HG03108 (cell line): ENCODE measurements around the gene MAFB.

Source experiments
- ATAC-seq: cut with Tn5 transposase; IDR thresholded peaks from one replicate; pipeline ENCODE4 v1.9.1; 2021; ENCODE audit warnings: moderate library complexity; ENCODE audit not compliant: unreplicated experiment

MAFB gene

GRCh38 chr20:40703975-40704530 lies 15.0 kb upstream of the MAFB start:
- no peak for ATAC-seq

GRCh38 chr20:40702504-40702903 lies 13.5 kb upstream of the MAFB start:
- ATAC-seq: no peak

GRCh38 chr20:40698744-40699143 lies 9.7 kb upstream of the MAFB start:
- ATAC-seq: no peak

GRCh38 chr20:40698281-40698680 lies 9.2 kb upstream of the MAFB start:
- ATAC-seq: no peak

GRCh38 chr20:40697541-40697940 lies 8.5 kb upstream of the MAFB start:
- ATAC-seq: no peak

GRCh38 chr20:40695214-40695613 lies 6.2 kb upstream of the MAFB start:
- no peak for ATAC-seq

GRCh38 chr20:40694246-40694645 lies 5.2 kb upstream of the MAFB start:
- ATAC-seq: no peak

- ATAC-seq: no peak
These were observed 3.4 kb upstream of the MAFB start for GRCh38 chr20:40692240-40693011.

- ATAC-seq: no peak
These were observed 2.7 kb upstream of the MAFB start for GRCh38 chr20:40691566-40692239.

GRCh38 chr20:40690836-40691565 lies 2.0 kb upstream of the MAFB start:
- no peak for ATAC-seq

GRCh38 chr20:40689943-40690835 lies 1.2 kb upstream of the MAFB start:
- no peak for ATAC-seq

- ATAC-seq: no peak
These were observed 622 bp downstream of the MAFB start for GRCh38 chr20:40688129-40689099.

GRCh38 chr20:40687384-40688128 lies 1.5 kb downstream of the MAFB start:
- ATAC-seq: no peak

GRCh38 chr20:40686893-40687292 lies 2.1 kb downstream of the MAFB start:
- no peak for ATAC-seq

GRCh38 chr20:40686434-40686882 lies 2.6 kb downstream of the MAFB start:
- no peak for ATAC-seq

- no peak for ATAC-seq
These were observed 3.7 kb downstream of the MAFB start for GRCh38 chr20:40685349-40685748.

GRCh38 chr20:40683894-40684268 lies 5.2 kb downstream of the MAFB start:
- ATAC-seq: no peak

- ATAC-seq: no peak
These were observed 5.7 kb downstream of the MAFB start for GRCh38 chr20:40683221-40683893.
